K562 (cell line): ENCODE results near the gene TRIM65. TPM values are rescaled to one million over a fixed set of nuclear protein-coding genes. Genes with fewer than 3 reads are reported as not detected.

ENCODE experiments used
- CBX3 ChIP-seq, 2 experiments: IDR thresholded peaks; 1 replicate in 1 of 2; 2 replicates in 1 of 2; pipeline ENCODE4 v1.6.1; 2012; ENCODE audit warnings: inconsistent platforms in 2 of 2, low read length in 2 of 2, borderline replicate concordance in 1 of 2, control low read depth in 1 of 2
- GMEB1 ChIP-seq: fragments of 250-450 bp; sonication (Bioruptor Pico); IDR thresholded peaks from 2 replicates; pipeline ENCODE4 v1.4.0; 2020; ENCODE audit warnings: mild to moderate bottlenecking
- HCFC1 ChIP-seq: IDR thresholded peaks from 2 replicates; pipeline ENCODE4 v1.6.1; 2012; ENCODE audit warnings: low read depth, low read length, improper control_type of control experiment
- KDM5B ChIP-seq: fragments of 200-600 bp; sonication (generic); IDR thresholded peaks from 2 replicates; pipeline ENCODE4 v1.6.1; 2012; ENCODE audit warnings: low read depth, mild to moderate bottlenecking, moderate library complexity, low read length, control low read depth, inconsistent platforms; ENCODE audit not compliant: insufficient replicate concordance
- MED1 ChIP-seq: sonication (generic); formaldehyde crosslinking; IDR thresholded peaks from 2 replicates; pipeline ENCODE4 v1.8.1; 2023; ENCODE audit warnings: missing genetic modification reagents, borderline replicate concordance
- MLLT1 ChIP-seq, 2 experiments: fragments of 450-650 bp; IDR thresholded peaks; 2 replicates each; pipeline ENCODE4 v1.6.1; 2016
- NR0B1 ChIP-seq: fragments of 450-650 bp; IDR thresholded peaks from one replicate; pipeline ENCODE4 v1.6.1; 2018; ENCODE audit warnings: mild to moderate bottlenecking, moderate library complexity; ENCODE audit not compliant: partially characterized antibody
- NRF1 ChIP-seq, 2 experiments: fragments of 450-650 bp; IDR thresholded peaks in 1 of 2; conservative IDR thresholded peaks in 1 of 2; 2 replicates each; pipeline ENCODE4 v1.6.1; 2014; ENCODE audit warnings: mild to moderate bottlenecking in 2 of 2
- POLR2B ChIP-seq: fragments of 450-650 bp; IDR thresholded peaks from 2 replicates; pipeline ENCODE4 v1.6.1; 2018; ENCODE audit warnings: low read depth; ENCODE audit not compliant: partially characterized antibody
- SIN3B ChIP-seq: fragments of 450-650 bp; IDR thresholded peaks from 2 replicates; pipeline ENCODE4 v1.6.1; 2017; ENCODE audit warnings: low read depth, mild to moderate bottlenecking, moderate library complexity
- SIX5 ChIP-seq, 2 experiments: IDR thresholded peaks; 2 replicates each; pipeline ENCODE4 v1.6.1; 2011; ENCODE audit warnings: low read length in 2 of 2, borderline replicate concordance in 1 of 2, low read depth in 1 of 2, mild to moderate bottlenecking in 1 of 2, moderate library complexity in 1 of 2; ENCODE audit not compliant: insufficient read depth in 1 of 2
- SMAD3 ChIP-seq: fragments of 450-650 bp; formaldehyde crosslinking; conservative IDR thresholded peaks from 2 replicates; pipeline ENCODE4 v1.4.0; 2020; ENCODE audit warnings: mild to moderate bottlenecking
- TBL1XR1 ChIP-seq, 2 experiments: IDR thresholded peaks; 2 replicates each; pipeline ENCODE4 v1.6.1; 2012; ENCODE audit warnings: improper control_type of control experiment in 2 of 2, low read length in 2 of 2, mild to moderate bottlenecking in 1 of 2
- THRAP3 ChIP-seq: fragments of 450-650 bp; IDR thresholded peaks from 2 replicates; pipeline ENCODE4 v1.6.1; 2016; ENCODE audit warnings: mild to moderate bottlenecking, inconsistent platforms, borderline replicate concordance
- ZMIZ1 ChIP-seq, 2 experiments: fragments of 150-350 bp in 1 of 2; IDR thresholded peaks; 2 replicates each; pipeline ENCODE4 v1.6.1; 2012 to 2016; ENCODE audit warnings: low read depth in 2 of 2, low read length in 2 of 2, mild to moderate bottlenecking in 1 of 2, moderate library complexity in 1 of 2
- ZNF133 ChIP-seq: fragments of 250-450 bp; sonication (Bioruptor Pico); IDR thresholded peaks from 2 replicates; pipeline ENCODE4 v1.4.0; 2020; ENCODE audit warnings: mild to moderate bottlenecking
- ZNF655 ChIP-seq: fragments of 250-450 bp; sonication (Bioruptor Pico); IDR thresholded peaks from 2 replicates; pipeline ENCODE4 v1.5.0; 2021
- polyA plus RNA-seq, 8 experiments: library from polyadenylated mRNA; depleted of rRNA in 4 of 8; stranded (reverse) in 5 of 8; unstranded in 3 of 8; fragments of >200 nt; fragmentation: Nextera tagmentation in 2 of 8; fragmentation: Illumina TruSeq in 1 of 8; extraction: Ambion mirVana in 2 of 8; extraction: Trizol in 1 of 8; gene quantifications; 2 replicates each; pipeline versions ENCODE4 v1.2.1 to v1.2.3, GENCODE V29; 2011 to 2014; ENCODE audit warnings: inconsistent platforms in 1 of 8, missing spikeins in 1 of 8
- total RNA-seq, 7 experiments: library from RNA; depleted of rRNA in 6 of 7; stranded (reverse); fragments of >200 nt in 6 of 7; fragmentation: Illumina TruSeq in 2 of 7; extraction: Trizol in 2 of 7; gene quantifications; 2 replicates each; pipeline versions ENCODE4 v1.2.1 to v1.2.3, GENCODE V29; 2011 to 2021; ENCODE audit warnings: low replicate concordance in 1 of 7

Gene TRIM65
- total and polyA plus RNA-seq, 9 of the 15 experiments (the other 6 are each of a cell fraction or from before 2014, with no cell fraction given), result 2.8 to 45.7 (median 22.9) TPM

- peak; percentile 92 to 94 for TF ChIP-seq NRF1 (conservative IDR thresholded peaks at IDR 0.05 in 1 of 2, IDR thresholded peaks at IDR 0.05 in 1 of 2)
- no peak for TF ChIP-seq ZNF133 (CRISPR knock-in tag)
- no peak for TF ChIP-seq NR0B1
- TF ChIP-seq MED1 (CRISPR knock-in tag), result no peak
- TF ChIP-seq ZNF655, result no peak
- TF ChIP-seq THRAP3, result no peak
- peak; percentile 96 to 97 for TF ChIP-seq SIX5 (IDR thresholded peaks at IDR 0.05; ENCODE audit: borderline replicate concordance in 1 of 2, insufficient read depth in 1 of 2, low read depth in 1 of 2, low read length in 2 of 2)
- peak; percentile 18 to 24; a peak in 1 of 4 replicates for TF ChIP-seq TBL1XR1 (IDR thresholded peaks at IDR 0.05; ENCODE audit: low read length in 2 of 2)
- TF ChIP-seq MLLT1 (IDR thresholded peaks at IDR 0.05), result peak in 1 of 2 experiments; percentile 96; a peak in 2 of 4 replicates
- TF ChIP-seq CBX3 (IDR thresholded peaks at IDR 0.05; ENCODE audit: borderline replicate concordance in 1 of 2, low read length in 2 of 2), result no peak
- TF ChIP-seq SIN3B, result peak; percentile 77
- no peak for TF ChIP-seq SMAD3 (CRISPR knock-in tag)
- TF ChIP-seq KDM5B, result peak; percentile 66
- TF ChIP-seq GMEB1 (CRISPR knock-in tag), result peak; percentile 52
- TF ChIP-seq POLR2B, result peak; percentile 95
- peak; percentile 100 for TF ChIP-seq HCFC1
- peak; percentile 19 to 72; a peak in 2 of 4 replicates for TF ChIP-seq ZMIZ1 (IDR thresholded peaks at IDR 0.05; ENCODE audit: low read depth in 2 of 2, low read length in 2 of 2)
Measured at GRCh38 chr17:75855310-75856061, 41.3 kb downstream of the TRIM65 start, which contains the start of gene WBP2 (continued).
